ENCODE results near the gene CDC42EP1.

CDC42EP1 gene

DNA sequence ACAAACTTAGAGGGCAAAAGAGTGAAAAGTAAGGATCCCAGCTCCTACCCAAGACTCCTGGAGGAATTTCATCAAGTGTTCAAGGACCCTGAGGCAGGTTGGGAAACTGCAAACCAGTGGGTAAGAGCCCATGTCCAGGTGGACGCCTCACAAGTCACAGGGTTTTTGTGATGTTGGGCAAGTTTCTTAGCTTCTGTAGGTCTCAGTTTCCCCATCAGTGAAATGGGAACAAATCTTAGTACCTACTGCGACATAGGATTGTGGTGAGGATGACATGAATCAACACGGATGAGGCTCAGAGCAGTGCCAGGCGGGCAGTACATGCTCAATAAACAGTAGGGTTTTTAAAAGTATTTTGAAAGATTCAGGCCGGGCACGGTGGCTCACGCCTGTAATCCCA lies 17.3 kb upstream of the CDC42EP1 start:
- TF ChIP-seq EZH2phosphoT487 (IDR thresholded peaks at IDR 0.05; ENCODE audit: low read length) (no peak), EZH2 (optimal IDR thresholded peaks at IDR 0.05; ENCODE audit: low read depth, low read length) (no peak)
- TF ChIP-seq, protein P1, sequence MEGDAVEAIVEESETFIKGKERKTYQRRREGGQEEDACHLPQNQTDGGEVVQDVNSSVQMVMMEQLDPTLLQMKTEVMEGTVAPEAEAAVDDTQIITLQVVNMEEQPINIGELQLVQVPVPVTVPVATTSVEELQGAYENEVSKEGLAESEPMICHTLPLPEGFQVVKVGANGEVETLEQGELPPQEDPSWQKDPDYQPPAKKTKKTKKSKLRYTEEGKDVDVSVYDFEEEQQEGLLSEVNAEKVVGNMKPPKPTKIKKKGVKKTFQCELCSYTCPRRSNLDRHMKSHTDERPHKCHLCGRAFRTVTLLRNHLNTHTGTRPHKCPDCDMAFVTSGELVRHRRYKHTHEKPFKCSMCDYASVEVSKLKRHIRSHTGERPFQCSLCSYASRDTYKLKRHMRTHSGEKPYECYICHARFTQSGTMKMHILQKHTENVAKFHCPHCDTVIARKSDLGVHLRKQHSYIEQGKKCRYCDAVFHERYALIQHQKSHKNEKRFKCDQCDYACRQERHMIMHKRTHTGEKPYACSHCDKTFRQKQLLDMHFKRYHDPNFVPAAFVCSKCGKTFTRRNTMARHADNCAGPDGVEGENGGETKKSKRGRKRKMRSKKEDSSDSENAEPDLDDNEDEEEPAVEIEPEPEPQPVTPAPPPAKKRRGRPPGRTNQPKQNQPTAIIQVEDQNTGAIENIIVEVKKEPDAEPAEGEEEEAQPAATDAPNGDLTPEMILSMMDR (IDR thresholded peaks at IDR 0.05; ENCODE audit: low read length), result no peak
- Histone ChIP-seq H3K27ac (ENCODE audit: low read length) (no peak overlapping the region), H3K4me1 (ENCODE audit: low read length) (peaks cover 51% of the 10 kb centered on the region), H3K9me3 (replicated peaks; ENCODE audit: insufficient read depth, low read length) (no peaks in the 10 kb centered on the region), H2AFZ (ENCODE audit: low read length) (no peak overlapping the region), H3K4me3 (ENCODE audit: low read length) (no peak overlapping the region), H3K9me2 (replicated peaks; ENCODE audit: insufficient read depth, low read length) (no peaks in the 10 kb centered on the region), H3F3A (ENCODE audit: insufficient read depth, low read length) (peaks cover 15% of the 10 kb centered on the region), H3K27me3 (replicated peaks; ENCODE audit: insufficient read depth, low read length) (no peaks in the 10 kb centered on the region), H3K9ac (ENCODE audit: low read length) (no peak overlapping the region), H4K20me1 (ENCODE audit: insufficient read depth, low read length) (no peaks in the 10 kb centered on the region), H3K4me2 (ENCODE audit: low read depth, low read length) (no peak overlapping the region), H3K79me2 (ENCODE audit: low read length) (no peaks in the 10 kb centered on the region), H3K36me3 (replicated peaks; ENCODE audit: insufficient read depth, low read length) (no peaks in the 10 kb centered on the region)
- DNase-seq, result no peak

GRCh38 chr22:37544955-37545702 lies 15.2 kb upstream of the CDC42EP1 start:
- Histone ChIP-seq H3K36me3 (replicated peaks; ENCODE audit: insufficient read depth, low read length) (no peaks in the 10 kb centered on the region), H3K4me2 (ENCODE audit: low read depth, low read length) (0 out of 2 replicates have a peak overlapping the region, but pooled peaks have one; percentile 15), H3K9ac (ENCODE audit: low read length) (no peak overlapping the region), H3K27ac (ENCODE audit: low read length) (no peak overlapping the region), H3K79me2 (ENCODE audit: low read length) (no peaks in the 10 kb centered on the region), H3K4me3 (ENCODE audit: low read length) (no peak overlapping the region), H3K27me3 (replicated peaks; ENCODE audit: insufficient read depth, low read length) (no peaks in the 10 kb centered on the region), H3K9me3 (replicated peaks; ENCODE audit: insufficient read depth, low read length) (no peaks in the 10 kb centered on the region), H3F3A (ENCODE audit: insufficient read depth, low read length) (peaks cover 12% of the 10 kb centered on the region), H3K9me2 (replicated peaks; ENCODE audit: insufficient read depth, low read length) (no peaks in the 10 kb centered on the region), H3K4me1 (ENCODE audit: low read length) (peaks cover 36% of the 10 kb centered on the region), H2AFZ (ENCODE audit: low read length) (peak overlapping the region; percentile 67), H4K20me1 (ENCODE audit: insufficient read depth, low read length) (no peaks in the 10 kb centered on the region)
- TF ChIP-seq, protein P1 (IDR thresholded peaks at IDR 0.05; ENCODE audit: low read length), result peak; percentile 78
- no peak for TF ChIP-seq EZH2 (optimal IDR thresholded peaks at IDR 0.05; ENCODE audit: low read depth, low read length)
- DNase-seq, result peak; percentile 48

DNA sequence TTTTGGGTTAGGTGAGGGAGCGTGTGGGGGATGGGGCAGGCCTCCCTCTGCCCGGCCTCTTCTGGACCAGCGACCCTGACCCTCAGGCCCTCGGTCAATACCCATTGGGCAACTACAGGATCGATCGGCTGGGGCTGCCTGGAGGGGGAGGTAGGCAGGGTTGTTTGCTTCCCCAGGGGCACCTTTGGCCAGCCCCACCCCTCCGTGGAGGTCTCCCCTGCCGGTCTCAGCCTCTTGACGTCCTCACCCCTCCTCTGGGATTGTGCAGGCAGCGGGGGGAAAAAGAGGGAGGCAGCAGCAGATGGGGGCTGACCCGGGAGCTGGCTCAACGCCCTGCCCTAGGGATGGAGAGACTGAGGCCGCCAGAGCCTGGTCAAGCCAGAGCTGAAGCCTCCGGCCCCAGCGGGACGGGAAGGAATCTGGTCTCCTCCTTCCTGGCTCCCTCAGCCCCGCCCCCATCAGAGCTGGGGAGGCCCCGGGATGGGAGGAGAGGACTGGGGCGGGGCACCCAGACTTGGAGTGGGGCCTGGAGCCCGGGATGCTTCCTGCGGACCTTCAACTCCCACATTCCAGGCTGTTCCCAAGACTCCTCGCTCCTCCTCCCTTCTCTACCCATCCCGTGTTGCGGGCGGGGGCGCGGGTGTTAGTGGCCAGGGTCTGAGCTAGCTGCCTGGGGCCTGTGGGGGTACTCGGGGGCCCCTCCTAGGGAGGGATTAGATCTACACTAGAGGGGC lies 14.4 kb upstream of the CDC42EP1 start:
- Histone ChIP-seq H3K27ac (ENCODE audit: low read length) (no peak overlapping the region), H3K36me3 (replicated peaks; ENCODE audit: insufficient read depth, low read length) (no peaks in the 10 kb centered on the region), H3K9me3 (replicated peaks; ENCODE audit: insufficient read depth, low read length) (no peaks in the 10 kb centered on the region), H3K27me3 (replicated peaks; ENCODE audit: insufficient read depth, low read length) (no peaks in the 10 kb centered on the region; the same call in 1 of the 2 replicates), H3K4me3 (ENCODE audit: low read length) (no peak overlapping the region), H4K20me1 (ENCODE audit: insufficient read depth, low read length) (no peaks in the 10 kb centered on the region), H3K9me2 (replicated peaks; ENCODE audit: insufficient read depth, low read length) (no peaks in the 10 kb centered on the region), H3K4me2 (ENCODE audit: low read depth, low read length) (no peak overlapping the region), H2AFZ (ENCODE audit: low read length) (peak overlapping the region; percentile 67; the same call in 1 of the 2 replicates), H3K9ac (ENCODE audit: low read length) (no peak overlapping the region), H3K4me1 (ENCODE audit: low read length) (peaks cover 29% of the 10 kb centered on the region), H3K79me2 (ENCODE audit: low read length) (no peaks in the 10 kb centered on the region), H3F3A (ENCODE audit: insufficient read depth, low read length) (peaks cover 12% of the 10 kb centered on the region)
- TF ChIP-seq EZH2phosphoT487 (IDR thresholded peaks at IDR 0.05; ENCODE audit: low read length) (no peak), EZH2 (optimal IDR thresholded peaks at IDR 0.05; ENCODE audit: low read depth, low read length) (no peak)
- TF ChIP-seq, protein P1 (IDR thresholded peaks at IDR 0.05; ENCODE audit: low read length), result no peak
- no peak for DNase-seq
